Stimulated activated CD4-positive, alpha-beta T cell treated with anti-CD3 and anti-CD28 coated beads, TNF-alpha, amount 100 ng/mL, for 24 hours (primary cell): ENCODE results near the gene HILPDA.
A peak's percentile ranks its signal among the peaks of the same experiment; 100 is the strongest.

ENCODE experiments used
- DNase-seq, 3 experiments: peaks; one replicate each; pipeline ENCODE4 v3.0.0-alpha.2; 2020; ENCODE audit warnings: low read depth in 3 of 3

Gene HILPDA

DNA sequence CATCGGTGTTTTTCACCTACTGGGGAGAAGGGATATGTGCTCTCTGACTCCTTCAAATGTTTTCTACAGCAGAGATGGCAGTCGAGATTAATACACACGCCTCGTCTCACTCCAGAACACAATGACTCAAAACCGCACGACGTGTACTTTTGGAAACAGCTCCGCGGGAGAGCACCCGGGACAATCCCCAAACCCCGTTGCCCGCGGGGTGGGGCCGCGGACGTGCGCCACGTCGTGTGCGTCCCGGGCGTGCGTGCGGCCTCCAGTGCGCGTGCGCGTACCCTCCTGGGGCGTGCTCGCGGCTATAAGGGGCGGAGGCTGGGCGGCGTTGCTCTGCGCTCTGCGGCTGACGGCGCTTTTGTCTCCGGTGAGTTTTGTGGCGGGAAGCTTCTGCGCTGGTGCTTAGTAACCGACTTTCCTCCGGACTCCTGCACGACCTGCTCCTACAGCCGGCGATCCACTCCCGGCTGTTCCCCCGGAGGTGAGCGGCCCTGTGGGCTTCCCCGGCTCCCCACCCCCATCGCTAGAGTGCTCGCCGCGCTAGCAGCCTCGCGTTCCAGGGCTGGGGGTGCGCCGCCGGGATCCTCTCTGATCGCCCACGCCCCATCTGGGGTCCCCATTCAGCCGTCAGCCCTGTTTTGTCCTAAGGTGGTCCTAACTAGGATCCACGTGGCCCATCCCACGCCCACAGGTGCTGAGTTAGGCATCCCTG, at the start of gene HILPDA:
HILPDA (plus strand) TSS at position 336 of the 712 bp plus-strand sequence. CDS start 1,391 bp downstream, outside the sequence.
- DNase-seq: peak; percentile 88 to 94 (median 92)

DNA sequence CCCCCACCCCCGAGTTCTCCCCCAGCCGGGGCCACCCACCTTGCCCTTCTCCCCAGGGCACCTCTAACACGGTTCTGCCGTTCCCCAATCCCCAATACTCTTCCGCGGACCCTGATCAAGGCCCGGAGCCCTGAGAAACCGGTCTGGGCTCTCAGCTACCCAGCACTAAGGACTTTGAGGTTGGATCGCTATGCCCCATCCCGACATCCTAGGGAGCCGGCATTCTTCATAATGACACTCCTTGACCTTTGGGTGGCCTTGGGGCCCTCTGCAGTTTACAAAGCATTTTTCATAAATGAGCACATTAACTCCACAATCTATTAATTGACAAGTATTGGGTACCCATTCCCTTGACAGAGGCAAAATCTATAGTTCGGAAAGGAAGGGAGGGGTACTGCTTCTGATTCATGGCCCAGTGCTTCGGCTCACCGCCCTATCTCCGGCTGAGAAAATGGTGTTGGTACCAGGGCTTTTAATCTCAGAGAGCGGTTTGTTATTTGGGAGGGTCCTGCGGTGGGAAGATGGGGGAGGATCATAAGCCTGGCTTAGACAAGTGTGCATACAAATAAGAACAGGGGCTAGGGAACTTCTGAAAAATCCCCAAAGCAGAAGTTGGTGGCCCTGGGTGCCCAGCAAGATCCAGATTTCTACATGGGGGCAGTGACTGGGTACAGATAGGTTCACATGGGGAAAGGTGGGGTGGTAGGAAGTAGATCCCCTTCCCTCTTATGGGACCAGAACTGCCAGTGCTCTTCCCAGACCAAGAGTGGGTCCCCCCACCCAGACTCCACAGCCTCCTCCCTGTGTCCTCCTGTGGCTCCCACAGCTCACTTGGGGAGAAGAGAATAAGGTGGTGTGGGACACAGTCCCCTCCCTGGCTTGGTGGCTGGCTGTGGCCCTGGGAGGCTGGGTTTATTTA, 49.1 kb upstream of the HILPDA start:
- no peak for DNase-seq

DNA sequence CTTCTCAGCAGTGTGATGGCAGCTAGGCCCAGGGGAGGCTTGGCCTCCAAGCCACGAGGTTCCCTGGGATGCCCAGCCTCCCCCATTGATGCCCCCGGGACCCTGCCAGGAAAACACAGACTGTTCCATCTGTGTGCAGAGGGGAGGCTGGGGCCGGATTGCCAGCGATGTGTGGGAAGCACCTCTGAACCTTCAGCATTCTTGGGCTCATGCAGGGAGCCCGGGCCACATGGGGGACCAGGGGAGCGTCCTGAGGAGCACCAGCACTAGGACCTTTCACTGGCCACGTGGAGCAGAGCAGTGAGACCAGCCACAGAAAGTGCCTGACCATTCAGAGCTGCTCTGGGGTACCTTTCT, 48.5 kb upstream of the HILPDA start:
- DNase-seq: no peak

GRCh38 chr7:128407751-128408708, 47.6 kb upstream of the HILPDA start:
- no peak for DNase-seq

- no peak for DNase-seq
These were observed 46.7 kb upstream of the HILPDA start for GRCh38 chr7:128408709-128409595.

DNA sequence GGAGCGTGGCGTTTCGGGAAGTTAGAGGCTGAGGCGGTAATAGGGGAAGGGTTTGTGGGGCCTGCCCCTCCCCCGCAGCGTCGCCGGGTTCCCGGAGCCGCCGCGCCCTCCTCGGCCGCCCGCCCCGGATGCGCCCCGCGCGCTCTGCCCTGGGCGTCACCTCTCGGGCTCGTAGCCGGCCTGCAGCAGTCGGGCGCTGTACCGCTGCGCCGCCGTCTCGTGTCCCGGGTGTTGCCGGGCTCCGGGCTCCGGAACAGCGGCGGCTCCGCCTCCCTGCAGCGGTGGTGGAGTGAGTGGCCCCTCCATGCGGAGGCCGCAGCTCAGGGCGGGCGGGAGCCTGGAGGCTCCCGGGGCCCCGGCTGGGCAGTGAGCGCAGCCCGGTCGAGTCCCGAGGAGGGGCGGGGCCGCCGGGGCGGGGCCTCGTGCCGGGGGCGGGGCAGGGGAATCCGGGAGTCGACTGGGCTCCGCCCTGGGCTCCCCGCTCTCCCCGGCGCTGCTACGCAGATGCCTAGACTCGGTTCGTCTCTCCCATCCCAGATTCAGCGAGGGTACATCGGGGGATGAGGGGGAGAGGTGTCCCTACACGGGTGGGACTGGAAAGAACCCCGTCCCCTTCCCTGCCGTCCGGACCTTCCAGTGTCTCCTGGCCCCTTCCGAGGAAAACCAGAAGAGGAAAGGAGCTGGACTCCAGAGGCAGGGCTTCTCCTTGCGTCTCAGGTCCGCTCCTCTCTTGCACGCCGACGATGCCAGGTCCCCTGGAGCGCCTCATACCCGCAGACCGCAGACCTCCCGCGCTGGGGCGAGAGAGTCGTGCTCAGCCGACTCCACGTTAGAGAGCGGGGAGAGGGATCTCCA, 45.9 kb upstream of the HILPDA start, which contains the start of gene IMPDH1:
IMPDH1 (minus strand) TSS at position 387 of the 855 bp plus-strand sequence; CDS start at position 306, 81 bp downstream.
- peak; percentile 72 to 91 (median 74) for DNase-seq

DNA sequence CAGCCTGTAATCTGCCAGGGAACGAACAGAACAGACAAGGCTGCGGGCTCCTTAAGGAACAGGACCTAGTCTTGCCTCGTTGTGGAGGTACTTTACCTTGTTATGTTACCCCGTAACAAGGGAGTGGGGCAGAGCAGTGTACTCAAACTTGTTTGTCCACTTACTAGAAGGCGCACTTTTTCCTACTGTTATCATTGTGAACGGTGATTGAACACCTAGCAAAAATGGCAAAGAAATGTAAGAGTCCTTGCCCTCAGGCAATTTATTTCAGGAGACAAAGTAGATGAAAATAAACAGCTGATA, 45.3 kb upstream of the HILPDA start:
- no peak for DNase-seq

GRCh38 chr7:128415217-128415785, 40.4 kb upstream of the HILPDA start:
- DNase-seq: no peak

DNA sequence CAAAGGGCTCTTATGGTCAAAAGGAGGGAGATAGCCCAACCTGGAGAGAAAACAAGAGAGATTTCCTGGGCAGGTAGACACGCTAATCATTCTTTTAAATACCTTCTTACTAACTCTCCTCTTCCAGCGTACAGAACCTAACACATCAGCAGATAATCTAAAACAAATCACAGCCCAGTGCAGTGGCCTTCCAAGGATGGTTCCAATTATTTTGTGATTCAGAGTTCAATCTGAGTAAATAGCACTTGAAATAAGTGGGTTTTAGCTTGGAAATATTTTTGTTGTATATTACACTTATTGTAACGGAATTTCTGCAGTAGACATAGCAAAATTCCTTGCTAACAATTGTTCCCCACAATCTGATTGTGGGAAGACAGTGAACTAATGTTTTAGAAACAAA, 38.6 kb upstream of the HILPDA start:
- no peak for DNase-seq

- no peak for DNase-seq
These were observed 36.4 kb upstream of the HILPDA start for GRCh38 chr7:128419257-128419656.

GRCh38 chr7:128420773-128421172, 34.9 kb upstream of the HILPDA start:
- no peak for DNase-seq

GRCh38 chr7:128421384-128421783, 34.3 kb upstream of the HILPDA start:
- DNase-seq: no peak

GRCh38 chr7:128422037-128422436, 33.6 kb upstream of the HILPDA start:
- DNase-seq: no peak

- DNase-seq: no peak
These were observed 32.8 kb upstream of the HILPDA start for GRCh38 chr7:128422842-128423241.

DNA sequence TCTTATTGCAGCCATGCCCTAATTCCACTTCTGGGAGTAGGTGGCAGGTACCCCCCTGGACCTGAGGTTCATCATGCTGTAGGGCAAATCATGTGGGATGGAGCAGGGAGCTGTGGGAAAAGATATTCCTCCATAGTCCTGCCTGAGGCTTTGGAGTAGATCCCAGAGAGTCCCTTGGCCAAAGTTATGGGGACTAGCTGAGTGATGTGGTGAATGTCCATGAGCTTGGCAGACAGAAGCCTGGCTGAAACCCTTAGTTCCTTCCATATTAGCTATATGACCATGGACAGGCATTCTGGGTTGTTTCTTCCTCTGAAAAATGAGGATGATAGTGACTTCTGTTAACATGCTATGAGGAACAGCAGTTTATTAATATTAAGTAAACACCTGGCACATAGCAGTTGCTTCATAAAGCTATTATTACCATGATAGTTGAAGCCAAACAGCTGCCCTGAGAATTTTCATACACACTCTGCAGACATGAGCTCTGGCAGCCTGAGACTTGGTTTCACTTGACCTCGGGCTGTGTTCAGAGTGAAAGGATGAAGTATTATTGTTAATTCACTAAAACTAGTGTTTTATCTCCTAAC, 30.9 kb upstream of the HILPDA start:
- no peak for DNase-seq

GRCh38 chr7:128425850-128426249, 29.8 kb upstream of the HILPDA start:
- DNase-seq: peak; percentile 59 to 80 (median 69)

GRCh38 chr7:128427289-128427891, 28.3 kb upstream of the HILPDA start:
- no peak for DNase-seq

- no peak for DNase-seq
These were observed 25.5 kb upstream of the HILPDA start for GRCh38 chr7:128430207-128430606.

- DNase-seq: no peak
These were observed 24.5 kb upstream of the HILPDA start for GRCh38 chr7:128431221-128431620.
